ENCODE data around the gene INO80D. TPM values are rescaled to one million over a fixed set of nuclear protein-coding genes. Genes with fewer than 3 reads are reported as not detected.
"Not testable (repeated sequence)": the region's sequence is repeated elsewhere in the genome, so short reads cannot be mapped to it uniquely, and the experiment has no call there.

INO80D gene
- total and polyA plus RNA-seq, 5 donors, result 2.7 to 16.4 (median 13.5) TPM

DNA sequence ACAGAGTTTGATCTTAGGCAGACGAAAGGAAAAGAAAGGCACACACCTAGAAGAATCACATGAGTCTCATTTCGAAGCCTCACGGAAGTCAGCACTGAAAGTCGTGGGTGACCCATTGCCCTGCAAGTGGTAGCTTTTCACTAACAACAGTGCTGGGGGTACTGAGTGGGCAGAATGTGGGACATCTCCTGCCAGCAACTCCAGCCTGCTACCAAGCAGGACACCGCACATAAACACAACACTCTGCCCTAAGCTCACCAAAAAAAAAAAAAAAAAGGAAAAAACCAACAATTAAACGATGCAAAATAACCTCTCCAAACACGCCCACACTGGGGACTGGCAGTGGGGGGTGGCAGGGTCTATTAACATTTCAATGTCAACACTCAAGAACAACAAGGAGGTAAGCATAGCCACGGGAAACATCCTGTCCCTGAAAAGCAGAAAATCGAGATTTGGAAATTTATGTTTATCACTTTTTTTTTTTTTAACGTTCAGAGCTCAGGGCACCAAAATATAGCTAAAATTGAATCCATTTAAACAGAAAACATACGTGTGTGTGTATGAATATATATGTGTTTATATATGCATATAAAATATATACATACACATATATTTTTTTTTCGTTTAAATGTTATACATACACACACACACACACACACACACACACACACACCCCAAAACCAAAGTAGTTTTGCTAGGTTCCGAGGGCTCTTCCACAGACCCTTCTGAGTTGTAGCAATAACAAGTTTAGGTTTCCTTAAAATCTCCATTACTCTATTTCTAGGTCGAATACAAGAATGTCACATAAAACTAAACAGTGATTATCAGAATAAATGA is 2.2 kb downstream of the INO80D start:
- 9% methylated on average over 14 of the region's 14 CpGs for WGBS
- Histone ChIP-seq H3K4me1 (ENCODE audit: control insufficient read depth, insufficient read depth, low read length) (peaks cover 4% of the 10 kb centered on the region), H3K4me3 (ENCODE audit: low read length) (peak overlapping the region; percentile 99), H3K27me3 (ENCODE audit: control insufficient read depth, insufficient read depth) (no peaks in the 10 kb centered on the region), H3K27ac (ENCODE audit: low read length) (peak overlapping the region; percentile 43), H3K9me3 (ENCODE audit: control insufficient read depth, low read length) (no peaks in the 10 kb centered on the region)
- ATAC-seq (no peak), DNase-seq (no peak)
- intact Hi-C loops (cut with DNase I), result no loop called here

- peaks cover 4% of the 10 kb centered on the region for H3K4me1 ChIP-seq (ENCODE audit: control insufficient read depth, insufficient read depth, low read length)
- intact Hi-C loops (cut with DNase I), result no loop called here
- WGBS, result 96% methylated on average over 4 of the region's 4 CpGs
- H3K27ac ChIP-seq (ENCODE audit: low read length), result no peak overlapping the region
- H3K4me3 ChIP-seq (ENCODE audit: low read length), result no peak overlapping the region
- DNase-seq (no peak), ATAC-seq (no peak)
- no peaks in the 10 kb centered on the region for H3K27me3 ChIP-seq (ENCODE audit: control insufficient read depth, insufficient read depth)
- H3K9me3 ChIP-seq (ENCODE audit: control insufficient read depth, low read length), result no peaks in the 10 kb centered on the region
Observed at GRCh38 chr2:206082298-206082843, 3.6 kb downstream of the INO80D start.

GRCh38 chr2:206080927-206081326 is 5.0 kb downstream of the INO80D start:
- Histone ChIP-seq H3K9me3 (ENCODE audit: control insufficient read depth, low read length) (no peaks in the 10 kb centered on the region), H3K4me3 (ENCODE audit: low read length) (no peak overlapping the region), H3K27me3 (ENCODE audit: control insufficient read depth, insufficient read depth) (no peaks in the 10 kb centered on the region), H3K4me1 (ENCODE audit: control insufficient read depth, insufficient read depth, low read length) (peaks cover 4% of the 10 kb centered on the region), H3K27ac (ENCODE audit: low read length) (no peak overlapping the region)
- no peak for DNase-seq
- no peak for ATAC-seq
- WGBS, result 77% methylated on average over 4 of the region's 4 CpGs
- intact Hi-C loops (cut with DNase I), result no loop called here

DNA sequence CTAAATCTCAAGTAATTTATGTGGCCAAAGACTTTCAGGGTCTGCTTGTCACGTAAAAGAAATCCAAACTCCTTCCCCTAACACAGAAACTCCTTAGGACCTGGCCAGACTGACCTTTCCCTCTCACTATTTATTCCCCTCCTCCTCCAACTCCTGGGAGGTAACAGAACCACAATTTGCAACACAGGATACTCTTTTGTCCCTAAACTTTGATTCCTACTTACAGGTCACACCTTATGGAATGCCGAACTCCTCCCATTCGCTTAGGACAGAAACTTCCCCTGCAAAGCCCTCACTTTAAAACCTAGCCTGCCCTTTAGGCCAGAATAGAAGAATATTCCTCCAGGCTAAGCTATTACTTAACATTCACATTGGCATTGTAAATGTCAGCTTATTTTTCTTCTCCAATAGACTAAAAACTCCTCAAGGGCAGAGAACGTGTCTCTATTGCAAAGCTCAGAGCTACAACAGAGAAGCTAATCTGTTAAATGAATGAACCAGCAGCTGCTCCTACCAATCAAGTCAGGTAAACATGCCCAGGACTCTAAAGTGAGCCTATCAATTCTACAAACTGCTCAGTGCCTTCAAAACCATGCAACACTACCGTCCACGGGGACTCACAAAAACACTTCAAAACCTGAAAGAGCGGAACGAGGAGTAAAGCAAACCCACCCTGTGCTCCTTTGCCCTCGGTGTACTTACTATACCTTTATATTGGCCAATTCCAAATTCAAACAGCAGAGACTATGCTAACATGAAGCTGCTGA is 6.1 kb downstream of the INO80D start:
- H3K4me3 ChIP-seq (ENCODE audit: low read length), result no peak overlapping the region
- DNase-seq, result no peak
- no peak overlapping the region for H3K27ac ChIP-seq (ENCODE audit: low read length)
- intact Hi-C loops (cut with DNase I), result no loop called here
- 70% methylated on average over 9 of the region's 9 CpGs for WGBS
- ATAC-seq, result no peak
- H3K9me3 ChIP-seq (ENCODE audit: control insufficient read depth, low read length), result no peaks in the 10 kb centered on the region
- H3K27me3 ChIP-seq (ENCODE audit: control insufficient read depth, insufficient read depth), result no peaks in the 10 kb centered on the region
- peaks cover 4% of the 10 kb centered on the region for H3K4me1 ChIP-seq (ENCODE audit: control insufficient read depth, insufficient read depth, low read length)

DNA sequence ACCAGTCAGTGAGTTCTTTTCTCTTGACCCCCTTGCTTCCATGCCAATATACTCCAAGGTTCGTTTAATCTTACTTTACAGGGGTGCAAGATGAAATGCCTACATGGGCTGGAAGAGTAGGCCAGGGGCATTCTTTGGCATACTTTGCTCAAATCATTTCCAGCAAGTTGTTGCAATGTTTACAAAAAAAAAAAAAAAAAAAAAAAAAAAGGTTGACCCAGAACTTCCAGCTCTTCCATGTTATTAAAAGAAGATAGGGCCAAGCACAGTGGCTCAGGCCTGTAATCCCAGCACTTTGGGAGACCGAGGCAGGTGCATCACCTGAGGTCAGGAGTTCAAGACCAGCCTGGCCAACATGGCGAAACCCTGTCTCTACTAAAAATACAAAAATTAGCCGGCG is 8.1 kb downstream of the INO80D start:
- H3K4me3 ChIP-seq (ENCODE audit: low read length); H3K27ac ChIP-seq (ENCODE audit: low read length); DNase-seq; ATAC-seq; H3K27me3 ChIP-seq (ENCODE audit: control insufficient read depth, insufficient read depth); H3K9me3 ChIP-seq (ENCODE audit: control insufficient read depth, low read length); intact Hi-C loops (cut with DNase I); H3K4me1 ChIP-seq (ENCODE audit: control insufficient read depth, insufficient read depth, low read length): not testable (repeated sequence)
- 86% methylated on average over 5 of the region's 5 CpGs for WGBS

- 100% methylated on average over 1 of the region's 1 CpG for WGBS
- no peaks in the 10 kb centered on the region for H3K9me3 ChIP-seq (ENCODE audit: control insufficient read depth, low read length)
- H3K27me3 ChIP-seq (ENCODE audit: control insufficient read depth, insufficient read depth), result no peaks in the 10 kb centered on the region
- H3K4me1 ChIP-seq (ENCODE audit: control insufficient read depth, insufficient read depth, low read length), result no peaks in the 10 kb centered on the region
- intact Hi-C loops (cut with DNase I), result no loop called here
- no peak for ATAC-seq
- no peak overlapping the region for H3K4me3 ChIP-seq (ENCODE audit: low read length)
- no peak overlapping the region for H3K27ac ChIP-seq (ENCODE audit: low read length)
- DNase-seq, result no peak
Observed at GRCh38 chr2:206075113-206075512, 10.9 kb downstream of the INO80D start.

GRCh38 chr2:206071807-206072206 is 14.2 kb downstream of the INO80D start:
- intact Hi-C loops (cut with DNase I), result no loop called here

GRCh38 chr2:206069417-206069816 is 16.6 kb downstream of the INO80D start:
- no peak overlapping the region for H3K4me3 ChIP-seq (ENCODE audit: low read length)
- intact Hi-C loops (cut with DNase I), result no loop called here
- no peak overlapping the region for H3K27ac ChIP-seq (ENCODE audit: low read length)
- H3K4me1 ChIP-seq (ENCODE audit: control insufficient read depth, insufficient read depth, low read length), result no peaks in the 10 kb centered on the region
- WGBS, result 83% methylated on average over 2 of the region's 2 CpGs
- no peaks in the 10 kb centered on the region for H3K27me3 ChIP-seq (ENCODE audit: control insufficient read depth, insufficient read depth)
- ATAC-seq (no peak), DNase-seq (no peak)
- no peaks in the 10 kb centered on the region for H3K9me3 ChIP-seq (ENCODE audit: control insufficient read depth, low read length)

More at GRCh38 chr2:206071807-206072206, 14.2 kb downstream of the INO80D start:
- no peaks in the 10 kb centered on the region for H3K4me1 ChIP-seq (ENCODE audit: control insufficient read depth, insufficient read depth, low read length)
- H3K27ac ChIP-seq (ENCODE audit: low read length), result no peak overlapping the region
- 81% methylated on average over 1 of the region's 1 CpG for WGBS
- H3K4me3 ChIP-seq (ENCODE audit: low read length), result no peak overlapping the region
- DNase-seq (no peak), ATAC-seq (no peak)
- H3K27me3 ChIP-seq (ENCODE audit: control insufficient read depth, insufficient read depth), result no peaks in the 10 kb centered on the region
- H3K9me3 ChIP-seq (ENCODE audit: control insufficient read depth, low read length), result no peaks in the 10 kb centered on the region

GRCh38 chr2:206068207-206068606 is 17.8 kb downstream of the INO80D start:
- Histone ChIP-seq H3K27me3 (ENCODE audit: control insufficient read depth, insufficient read depth) (no peaks in the 10 kb centered on the region), H3K4me1 (ENCODE audit: control insufficient read depth, insufficient read depth, low read length) (no peaks in the 10 kb centered on the region), H3K27ac (ENCODE audit: low read length) (no peak overlapping the region), H3K4me3 (ENCODE audit: low read length) (no peak overlapping the region), H3K9me3 (ENCODE audit: control insufficient read depth, low read length) (no peaks in the 10 kb centered on the region)
- no peak for ATAC-seq
- intact Hi-C loops (cut with DNase I), result no loop called here
- DNase-seq, result no peak
- WGBS, result 100% methylated on average over 1 of the region's 1 CpG

- 87% methylated on average over 2 of the region's 2 CpGs for WGBS
- ATAC-seq, result no peak
- intact Hi-C loops (cut with DNase I), result no loop called here
Observed at GRCh38 chr2:206064077-206064476, 21.9 kb downstream of the INO80D start.

GRCh38 chr2:206063635-206064034 is 22.3 kb downstream of the INO80D start:
- intact Hi-C loops (cut with DNase I), result no loop called here
- WGBS, result 98% methylated on average over 1 of the region's 1 CpG

More at GRCh38 chr2:206064077-206064476, 21.9 kb downstream of the INO80D start:
- Histone ChIP-seq H3K27ac (ENCODE audit: low read length) (no peak overlapping the region), H3K27me3 (ENCODE audit: control insufficient read depth, insufficient read depth) (no peaks in the 10 kb centered on the region), H3K9me3 (ENCODE audit: control insufficient read depth, low read length) (no peaks in the 10 kb centered on the region), H3K4me1 (ENCODE audit: control insufficient read depth, insufficient read depth, low read length) (no peaks in the 10 kb centered on the region), H3K4me3 (ENCODE audit: low read length) (no peak overlapping the region)
- DNase-seq, result no peak

More at GRCh38 chr2:206063635-206064034, 22.3 kb downstream of the INO80D start:
- H3K4me1 ChIP-seq (ENCODE audit: control insufficient read depth, insufficient read depth, low read length), result no peaks in the 10 kb centered on the region
- no peak for DNase-seq
- H3K27ac ChIP-seq (ENCODE audit: low read length), result no peak overlapping the region
- H3K27me3 ChIP-seq (ENCODE audit: control insufficient read depth, insufficient read depth), result no peaks in the 10 kb centered on the region
- H3K9me3 ChIP-seq (ENCODE audit: control insufficient read depth, low read length), result no peaks in the 10 kb centered on the region
- ATAC-seq, result no peak
- H3K4me3 ChIP-seq (ENCODE audit: low read length), result no peak overlapping the region

Measured in right cardiac atrium (tissue), 5 donors.